ENCODE measurements around the gene GPBP1L1.

The GPBP1L1 gene

GRCh38 chr1:45674478-45674877, 11.9 kb downstream of the GPBP1L1 start:
- no peak for DNase-seq
- peaks cover 11% of the 10 kb centered on the region for H3K9me3 Mint-ChIP-seq
- no peak for TF ChIP-seq CTCF (IDR thresholded peaks at IDR 0.05)
- H3K36me3 Mint-ChIP-seq (ENCODE audit: low read depth): peaks cover 56% of the 10 kb centered on the region
- H3K27me3 Mint-ChIP-seq (ENCODE audit: low read depth, poor library complexity): peaks cover 3% of the 10 kb centered on the region
- H3K4me3 Mint-ChIP-seq: no peak overlapping the region
- H3K27ac Mint-ChIP-seq: no peak overlapping the region
- peaks cover 24% of the 10 kb centered on the region for H3K4me1 Mint-ChIP-seq

GRCh38 chr1:45673956-45674355, 12.4 kb downstream of the GPBP1L1 start:
- H3K4me3 Mint-ChIP-seq: no peak overlapping the region
- DNase-seq: no peak
- H3K9me3 Mint-ChIP-seq: peaks cover 11% of the 10 kb centered on the region
- H3K36me3 Mint-ChIP-seq (ENCODE audit: low read depth): peaks cover 57% of the 10 kb centered on the region
- H3K27me3 Mint-ChIP-seq (ENCODE audit: low read depth, poor library complexity): peaks cover 3% of the 10 kb centered on the region
- no peak for TF ChIP-seq CTCF (IDR thresholded peaks at IDR 0.05)
- peaks cover 19% of the 10 kb centered on the region for H3K4me1 Mint-ChIP-seq
- H3K27ac Mint-ChIP-seq: no peak overlapping the region

GRCh38 chr1:45669859-45670655, 16.3 kb downstream of the GPBP1L1 start:
- Mint-ChIP-seq H3K27ac (no peak overlapping the region), H3K4me3 (no peak overlapping the region), H3K27me3 (ENCODE audit: low read depth, poor library complexity) (peaks cover 3% of the 10 kb centered on the region), H3K4me1 (peaks cover 9% of the 10 kb centered on the region), H3K9me3 (peaks cover 20% of the 10 kb centered on the region), H3K36me3 (ENCODE audit: low read depth) (peaks cover 80% of the 10 kb centered on the region)
- DNase-seq: no peak
- TF ChIP-seq CTCF (IDR thresholded peaks at IDR 0.05): no peak

GRCh38 chr1:45669379-45669778, 17.0 kb downstream of the GPBP1L1 start:
- Mint-ChIP-seq H3K4me3 (no peak overlapping the region), H3K36me3 (ENCODE audit: low read depth) (peaks cover 75% of the 10 kb centered on the region), H3K27me3 (ENCODE audit: low read depth, poor library complexity) (peaks cover 3% of the 10 kb centered on the region), H3K9me3 (peaks cover 20% of the 10 kb centered on the region), H3K4me1 (peaks cover 4% of the 10 kb centered on the region), H3K27ac (no peak overlapping the region)
- no peak for DNase-seq
- no peak for TF ChIP-seq CTCF (IDR thresholded peaks at IDR 0.05)

GRCh38 chr1:45668526-45668925, 17.8 kb downstream of the GPBP1L1 start:
- H3K27me3 Mint-ChIP-seq (ENCODE audit: low read depth, poor library complexity): peaks cover 3% of the 10 kb centered on the region
- no peak for DNase-seq

More at GRCh38 chr1:45668526-45668925, 17.8 kb downstream of the GPBP1L1 start:
- peaks cover 69% of the 10 kb centered on the region for H3K36me3 Mint-ChIP-seq (ENCODE audit: low read depth)
- peaks cover 19% of the 10 kb centered on the region for H3K9me3 Mint-ChIP-seq
- no peak overlapping the region for H3K27ac Mint-ChIP-seq
- no peak for TF ChIP-seq CTCF (IDR thresholded peaks at IDR 0.05)
- H3K4me1 Mint-ChIP-seq: peaks cover 4% of the 10 kb centered on the region
- no peak overlapping the region for H3K4me3 Mint-ChIP-seq

Measured in nephron progenitor cell (in vitro differentiated cells).